Stimulated activated CD8-positive, alpha-beta memory T cell treated with anti-CD3 and anti-CD28 coated beads, Interleukin-15, amount 100 ng/mL, for 24 hours (primary cell): Measurements from ENCODE around the gene ATG2A.
"Not testable (repeated sequence)": the region's sequence is repeated elsewhere in the genome, so short reads cannot be mapped to it uniquely, and the experiment has no call there.

Experiments used
- DNase-seq: peaks from one replicate; pipeline ENCODE4 v3.0.0-alpha.2; 2020; ENCODE audit warnings: low read depth

Gene ATG2A

DNA sequence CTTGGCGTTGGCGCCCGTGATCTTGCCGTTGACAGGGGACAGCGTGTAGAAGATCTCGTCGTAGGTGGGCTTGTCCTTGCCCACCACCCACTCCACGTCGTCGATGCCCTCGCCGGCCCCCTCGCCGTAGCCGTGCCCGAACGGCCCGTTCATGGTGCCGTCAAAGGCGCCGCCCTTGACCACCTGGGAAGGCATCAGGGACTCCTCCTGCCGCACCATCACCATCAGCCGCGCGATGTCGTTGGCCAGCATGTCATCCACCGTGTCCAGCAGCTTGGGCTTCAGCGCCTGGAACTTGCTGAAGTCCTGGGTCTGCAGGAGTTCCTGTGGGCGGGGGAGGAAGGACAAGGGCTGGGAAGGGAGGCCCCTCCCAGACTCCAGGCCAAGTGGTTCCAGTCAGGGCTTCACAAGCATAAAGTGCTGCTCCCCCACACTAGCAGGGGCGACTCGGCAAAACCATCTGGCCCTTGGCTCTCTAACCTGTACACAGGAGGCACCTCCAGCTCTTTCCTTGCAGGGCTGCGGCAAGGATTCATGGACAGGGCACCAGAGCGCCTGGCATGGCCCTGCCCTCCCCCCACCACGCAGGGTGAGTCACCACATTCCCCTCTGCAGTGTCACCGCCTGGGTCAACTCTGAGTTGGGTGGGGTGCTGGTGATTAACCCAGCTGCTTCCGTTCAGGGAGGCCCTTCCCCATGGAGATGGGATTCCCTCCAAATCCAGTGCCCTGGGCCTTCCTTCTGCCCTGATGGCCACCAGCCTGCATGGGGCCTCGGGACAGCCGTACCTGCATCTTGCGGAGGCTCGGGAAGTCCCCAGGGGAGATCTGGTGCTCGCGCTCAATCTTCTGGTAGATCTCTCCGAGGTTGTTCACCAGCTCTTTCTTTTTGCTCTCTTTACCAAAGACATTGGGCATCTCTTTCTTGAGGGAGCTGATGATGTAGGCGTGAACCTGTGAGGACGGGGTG lies 62.2 kb downstream of the ATG2A start:
- no peak for DNase-seq

DNA sequence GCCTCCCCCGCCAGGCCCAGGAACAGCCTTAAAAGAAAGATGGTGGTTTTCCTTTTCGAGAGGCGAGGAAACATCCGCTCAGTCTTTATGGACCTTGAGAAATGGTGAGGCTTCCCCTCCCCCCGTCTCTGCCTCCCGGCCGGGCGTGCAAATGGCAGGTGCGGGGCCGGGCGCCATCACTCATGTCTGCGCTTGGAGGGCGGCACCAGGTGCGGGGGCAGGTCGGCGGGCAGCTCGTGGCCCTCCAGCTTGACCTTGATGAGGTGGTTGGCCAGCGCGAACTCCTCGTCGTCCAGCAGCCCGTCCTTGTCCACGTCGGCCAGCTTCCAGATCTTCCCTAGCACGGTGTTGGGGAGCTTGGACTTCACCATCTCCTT lies 62.9 kb downstream of the ATG2A start:
- no peak for DNase-seq

DNA sequence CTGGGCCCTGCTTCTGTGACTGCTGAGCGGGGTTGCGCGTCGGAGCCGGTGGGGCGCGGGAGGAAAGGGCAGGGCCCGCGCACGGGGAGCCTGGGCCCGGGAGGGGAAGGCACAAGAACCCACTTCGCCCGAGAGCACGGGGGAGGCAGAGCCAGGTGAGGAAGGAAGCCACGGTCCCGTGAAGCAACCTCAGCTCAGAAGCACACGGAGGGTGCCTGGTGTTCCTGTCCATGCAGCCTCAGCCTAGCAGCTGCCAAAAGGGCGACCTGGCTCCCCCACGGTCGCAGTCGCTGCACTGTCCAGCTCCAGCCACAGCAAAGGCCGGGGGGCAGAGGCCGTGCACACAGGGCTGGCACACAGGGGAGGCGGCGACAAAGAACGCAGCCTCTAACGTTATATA lies 63.3 kb downstream of the ATG2A start:
- no peak for DNase-seq

DNA sequence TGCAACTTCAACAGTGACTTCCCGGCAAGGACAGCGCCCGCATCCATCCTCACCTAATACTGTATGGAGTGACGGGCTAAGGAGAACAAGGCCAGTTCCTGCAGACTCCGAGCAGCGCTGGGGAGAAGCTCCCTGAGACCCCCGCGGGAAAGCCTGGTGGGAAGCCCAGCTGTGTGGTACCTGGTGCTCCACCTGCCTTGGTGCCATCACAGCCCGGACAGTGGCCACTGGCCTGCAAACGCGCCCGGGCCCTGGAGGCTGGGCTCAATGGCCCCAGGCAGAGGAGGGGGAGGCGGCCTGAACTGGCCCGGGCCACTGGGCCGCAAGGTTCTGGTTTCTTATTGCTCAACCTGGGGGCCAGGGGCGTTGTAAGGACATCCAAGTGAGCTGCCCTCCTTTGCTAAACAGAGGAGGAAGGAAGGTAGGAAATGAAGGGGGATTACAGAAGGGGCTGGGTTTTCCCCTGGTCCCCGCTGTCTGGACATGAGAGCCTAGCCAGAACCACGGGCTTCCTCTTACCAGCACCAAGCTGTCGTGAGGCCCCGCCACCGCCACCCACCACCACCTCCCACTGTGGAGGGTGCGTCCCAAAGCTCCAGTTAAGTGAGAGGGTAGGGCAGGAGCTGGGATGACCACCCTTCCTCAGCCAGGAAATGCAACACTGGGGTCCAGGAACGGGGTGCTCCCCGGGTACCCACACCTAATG lies 64.1 kb downstream of the ATG2A start:
- no peak for DNase-seq

DNA sequence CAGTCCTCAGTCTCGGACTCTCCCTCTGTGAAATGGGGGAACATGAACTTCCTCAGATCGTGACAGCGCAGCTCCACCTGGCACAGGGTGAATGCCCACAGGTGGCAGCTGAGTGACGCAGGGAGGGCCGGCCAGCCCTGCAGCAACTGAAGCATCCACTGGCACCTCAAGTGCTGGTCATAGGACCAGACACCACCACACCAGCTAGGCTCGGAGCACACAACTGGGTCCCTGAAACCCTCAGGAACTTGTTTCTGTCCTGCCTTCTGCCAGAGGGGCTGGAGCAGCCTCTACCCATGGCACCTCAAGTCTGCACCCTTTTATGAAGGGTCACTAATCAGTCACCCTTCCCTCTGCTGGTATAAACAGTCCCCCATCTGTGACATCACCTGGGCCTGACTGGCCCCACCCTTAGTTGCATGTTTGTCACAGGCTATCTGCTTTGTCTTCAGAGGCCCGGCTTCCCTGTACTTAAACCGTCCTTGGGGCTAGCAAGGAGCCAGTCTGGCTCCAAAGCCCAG lies 65.1 kb downstream of the ATG2A start:
- DNase-seq = no peak

DNA sequence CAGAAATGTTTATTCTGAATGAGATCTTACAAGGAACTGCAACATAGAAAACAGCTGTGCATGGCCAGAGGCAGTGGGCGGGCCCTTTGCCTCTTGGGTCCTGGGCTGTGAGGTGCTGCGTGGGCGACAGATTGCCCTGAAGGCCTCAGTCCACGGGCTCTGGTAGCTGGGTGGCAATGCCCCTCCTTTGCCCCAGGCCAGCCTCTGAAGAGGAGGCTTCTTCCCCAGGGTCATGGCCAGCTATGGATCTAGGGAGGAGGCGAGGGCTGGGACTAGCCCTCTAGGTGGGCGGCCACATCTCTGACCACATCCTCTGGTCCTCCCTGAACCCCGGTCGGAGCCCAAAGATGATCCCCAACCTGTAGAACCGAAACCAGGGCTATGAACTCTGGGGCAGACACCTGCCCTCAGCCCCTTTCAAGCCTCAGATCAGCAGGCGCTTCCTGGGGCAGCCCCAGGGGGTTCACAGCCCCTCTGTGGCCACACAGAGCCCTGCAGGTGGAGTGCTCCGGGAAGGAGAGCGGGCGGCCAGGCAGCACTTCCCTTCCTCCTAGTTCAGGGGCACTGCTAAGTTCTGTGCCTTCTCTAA lies 65.9 kb downstream of the ATG2A start:
- DNase-seq = no peak

DNA sequence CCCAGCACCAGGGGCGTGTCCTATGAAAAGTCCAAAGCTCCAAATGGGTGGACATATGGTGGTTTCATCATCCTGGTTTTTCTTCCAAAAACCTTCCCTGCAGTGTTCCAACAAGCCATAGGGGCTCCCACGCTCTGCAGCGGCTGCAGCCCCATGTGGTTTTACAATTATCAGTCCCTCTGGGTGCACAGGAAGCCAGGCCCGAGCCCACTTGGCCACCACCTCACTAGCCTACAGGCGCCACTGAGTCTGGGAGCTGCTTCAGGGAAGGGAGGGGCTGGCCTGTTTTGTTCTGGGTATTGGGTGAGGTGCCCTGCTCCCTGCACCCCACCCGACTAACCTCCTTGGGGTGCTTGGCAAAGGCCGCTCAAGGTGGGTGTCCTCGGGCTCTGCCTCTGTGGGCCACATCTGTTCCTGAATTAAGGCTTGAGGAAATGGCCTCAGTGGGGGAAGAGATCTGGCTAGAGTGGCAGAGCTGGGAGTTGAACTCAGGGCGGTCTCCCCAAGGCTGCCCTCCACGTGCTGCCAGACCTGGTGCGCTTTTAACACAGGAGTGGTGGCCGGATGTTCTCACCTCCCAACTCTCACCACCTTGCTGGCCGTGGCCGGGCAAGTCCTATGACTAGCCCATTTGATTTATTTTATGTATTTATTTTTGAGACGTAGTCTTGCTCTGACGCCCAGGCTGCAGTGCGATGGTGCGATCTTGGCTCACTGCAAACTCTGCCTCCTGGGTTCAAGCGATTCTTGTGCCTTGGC lies 67.2 kb downstream of the ATG2A start:
- DNase-seq = no peak

DNA sequence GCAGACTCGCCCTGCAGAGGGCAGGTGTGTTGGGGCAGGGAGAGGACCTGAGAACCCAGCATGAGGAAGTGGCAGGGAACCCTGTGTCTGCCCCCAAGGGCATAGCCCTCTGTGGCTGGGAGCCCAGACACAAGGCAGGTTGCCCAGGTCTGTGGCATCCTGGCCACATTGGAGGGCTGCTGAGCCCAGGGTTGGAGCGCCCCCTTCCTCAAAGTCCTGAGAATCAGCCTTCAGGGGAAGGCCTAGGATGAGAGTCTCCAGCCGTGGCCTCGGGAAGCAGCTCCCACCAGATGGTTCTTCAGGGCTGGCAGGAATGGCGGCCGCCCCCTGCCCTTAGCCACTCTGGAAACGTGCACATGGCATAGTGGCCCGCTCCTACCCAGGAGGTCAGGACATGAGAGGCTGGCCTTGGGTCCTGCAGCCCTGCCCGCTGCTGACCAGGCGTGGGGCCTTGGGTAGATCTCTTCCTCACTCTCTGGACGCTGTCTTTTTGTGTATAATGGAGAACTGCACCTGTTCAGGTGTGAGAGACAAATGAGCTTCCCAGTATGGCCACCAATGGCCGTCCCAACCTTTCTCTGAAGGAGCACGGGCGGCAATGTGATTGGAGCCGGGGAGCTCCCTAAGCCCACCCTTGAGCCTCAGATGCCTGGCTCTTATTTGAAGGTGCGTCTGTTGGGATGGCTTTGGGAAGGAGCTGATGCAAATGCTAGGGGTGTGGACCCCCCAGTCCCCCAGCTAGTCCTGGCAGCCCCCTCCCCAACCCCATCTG lies 68.0 kb downstream of the ATG2A start:
- DNase-seq = no peak

DNA sequence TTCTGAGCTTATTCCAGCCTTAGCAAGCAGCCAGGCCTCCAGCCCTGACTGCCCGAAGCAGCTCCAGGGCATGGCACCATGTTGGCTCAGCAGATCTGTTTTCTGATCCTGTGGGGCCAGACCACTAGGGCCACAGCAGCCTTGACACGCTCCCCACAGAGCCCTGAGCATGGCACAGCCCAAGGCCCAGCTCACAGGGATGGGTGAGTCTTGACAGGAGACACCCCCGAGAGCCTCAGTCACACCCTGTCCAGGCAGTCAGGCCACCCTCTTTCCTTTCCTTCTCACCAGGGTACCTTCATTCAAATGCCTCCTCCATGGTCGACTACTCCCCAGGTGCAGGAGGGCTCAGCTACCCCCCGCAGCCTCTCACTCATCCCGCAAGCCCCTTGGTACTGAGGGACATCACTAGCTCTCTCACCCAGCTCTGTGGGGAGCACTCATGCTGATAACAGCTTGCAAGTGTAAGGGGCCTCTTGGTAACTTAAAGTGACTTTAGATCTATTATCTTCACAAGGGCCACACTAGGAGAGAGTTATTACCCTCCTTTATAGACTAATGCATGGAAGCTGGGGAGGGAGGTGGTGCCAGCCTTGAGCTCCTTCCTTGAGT lies 68.7 kb downstream of the ATG2A start:
- no peak for DNase-seq

DNA sequence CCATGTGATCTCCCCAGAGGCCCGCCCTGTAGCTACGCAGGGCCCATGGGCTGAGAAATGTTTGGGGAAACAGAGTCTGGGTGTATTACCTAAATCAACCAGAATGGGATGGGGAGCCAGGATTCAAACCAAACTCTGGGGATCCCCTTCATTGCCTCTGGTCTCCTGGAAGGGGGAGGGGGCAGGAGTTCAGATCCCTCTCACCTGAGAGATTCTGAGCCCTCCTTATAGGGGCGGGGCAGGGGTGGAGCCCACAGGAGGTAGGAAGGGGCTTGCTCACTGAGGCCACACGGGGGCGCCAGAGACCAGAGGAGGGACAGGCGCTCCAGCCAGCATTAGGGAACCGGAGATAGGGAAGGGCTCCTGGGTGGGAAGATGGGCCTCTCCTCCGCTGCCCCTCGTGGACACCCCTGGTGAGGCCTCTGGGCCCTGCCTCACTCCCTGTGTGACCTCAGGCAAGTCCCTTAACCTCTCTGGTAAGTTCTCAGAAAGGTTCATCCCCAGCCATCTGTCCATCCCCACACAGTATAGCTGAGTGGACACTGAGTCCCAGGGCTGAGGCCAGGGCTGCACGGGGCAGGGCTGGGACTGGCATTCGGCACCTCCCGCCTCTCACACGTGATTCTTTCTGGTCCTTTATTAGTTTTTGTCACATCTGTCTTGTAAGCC lies 69.9 kb downstream of the ATG2A start:
- DNase-seq = peak; percentile 90

DNA sequence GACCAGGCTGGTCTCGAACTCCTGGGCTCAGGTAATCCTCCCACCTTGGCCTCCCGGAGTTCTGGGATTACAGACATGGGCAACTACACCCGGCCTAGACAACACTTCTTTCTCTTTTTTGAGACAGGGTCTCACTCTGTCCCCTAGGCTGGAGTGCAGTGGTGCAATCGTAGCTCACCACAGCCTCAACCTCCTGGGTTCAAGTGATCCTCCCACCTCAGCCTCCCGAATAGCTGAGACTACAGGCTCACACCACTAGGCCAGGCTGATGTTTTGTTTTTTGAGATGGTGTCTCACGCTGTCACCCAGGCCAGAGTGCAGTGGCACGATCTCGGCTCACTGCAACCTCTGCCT lies 71.3 kb downstream of the ATG2A start:
- not testable (repeated sequence) for DNase-seq

DNA sequence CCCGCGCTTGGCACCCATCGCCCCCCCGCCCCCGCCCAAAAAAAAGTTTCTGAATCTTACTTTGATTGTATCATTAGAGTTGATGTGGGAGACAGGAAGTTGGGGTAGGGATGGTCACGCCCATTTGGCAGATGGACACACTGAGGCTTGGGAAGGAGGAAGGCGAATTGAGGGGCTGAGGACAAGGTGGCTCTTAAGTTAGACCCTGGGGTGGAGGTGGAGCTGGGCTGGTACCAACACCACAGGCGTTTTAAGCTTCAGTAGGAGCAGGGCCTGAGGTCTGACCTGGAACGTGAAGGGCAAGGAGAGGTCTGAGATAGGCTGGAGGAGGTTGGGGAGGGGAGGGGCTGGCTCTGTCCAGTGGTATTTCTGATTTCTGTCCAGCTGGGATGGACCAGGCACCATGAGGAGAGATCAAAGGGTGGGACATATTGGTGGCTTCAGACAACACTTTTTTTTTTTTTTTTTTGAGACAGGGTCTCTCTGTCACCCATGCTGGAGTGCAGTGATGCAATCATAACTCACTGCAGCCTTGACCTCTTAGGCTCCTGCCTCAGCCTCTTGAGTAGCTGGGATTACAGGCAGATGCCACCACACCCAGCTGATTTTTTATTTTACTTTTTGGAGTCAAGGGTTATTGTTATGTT lies 71.8 kb downstream of the ATG2A start:
- DNase-seq = no peak
